Activated CD4-positive, alpha-beta T cell treated with anti-CD3 and anti-CD28 coated beads for 36 hours (primary cell): ENCODE results near the gene TFCP2. TPM values are rescaled to one million over a fixed set of nuclear protein-coding genes. Genes with fewer than 3 reads are reported as not detected.
A peak's percentile ranks its signal among the peaks of the same experiment; 100 is the strongest.

Experiments used
- ATAC-seq: fragments of 200-7000 bp; cut with Tn5 transposase; one replicate; pipeline ENCODE4 v1.10.0; 2021; ENCODE audit warnings: mild to moderate bottlenecking, moderate library complexity
- CTCF ChIA-PET: fragments of 350-600 bp; sonication (Branson Sonifier 250); formaldehyde crosslinking; loops from one replicate; lab custom pipeline; 2021; ENCODE audit warnings: antibody characterized with exemption; lab: Charles Lee
- POLR2A ChIA-PET: fragments of 350-600 bp; sonication (Branson Sonifier 250); formaldehyde crosslinking; loops from one replicate; lab custom pipeline; 2021; ENCODE audit warnings: antibody characterized with exemption, inconsistent platforms; lab: Charles Lee
- DNase-seq: peaks from one replicate; pipeline ENCODE4 v3.0.0-alpha.2; 2020
- H3K27ac Mint-ChIP-seq: one replicate; pipeline ENCODE4 v1.8.0; 2021; ENCODE audit warnings: mixed read lengths
- H3K27me3 Mint-ChIP-seq: one replicate; pipeline ENCODE4 v1.8.0; 2021; ENCODE audit warnings: mixed read lengths
- H3K36me3 Mint-ChIP-seq: one replicate; pipeline ENCODE4 v1.8.0; 2021; ENCODE audit warnings: low read depth, mixed read lengths
- H3K4me1 Mint-ChIP-seq: one replicate; pipeline ENCODE4 v1.8.0; 2021; ENCODE audit warnings: mixed read lengths
- H3K4me3 Mint-ChIP-seq: one replicate; pipeline ENCODE4 v1.8.0; 2021; ENCODE audit warnings: mild to moderate bottlenecking, moderate library complexity, mixed read lengths
- H3K9me3 Mint-ChIP-seq: one replicate; pipeline ENCODE4 v1.8.0; 2021; ENCODE audit warnings: low read depth, mixed read lengths
- intact Hi-C, 2 experiments: fragments of 100-400 bp; cut with DNase I in 1 of 2; cut with micrococcal nuclease in 1 of 2; formaldehyde crosslinking; loops; one replicate each; pipeline versions ENCODE4 v1.14.2 to v1.15.1; 2022 to 2024; cut with DNase I, micrococcal nuclease
- total RNA-seq, 2 experiments: library from RNA; stranded (reverse); gene quantifications; one replicate each; pipeline ENCODE4 v1.2.3, GENCODE V29; 2021

The TFCP2 gene
- total RNA-seq, 2 experiments from 2014 or later: 39.5 to 47.3 TPM

GRCh38 chr12:51210690-51211395 is 37.9 kb upstream of the TFCP2 start:
- DNase-seq: no peak
- Mint-ChIP-seq H3K27ac (no peak overlapping the region), H3K36me3 (peaks cover 3% of the 10 kb centered on the region), H3K4me3 (no peak overlapping the region), H3K4me1 (no peaks in the 10 kb centered on the region), H3K27me3 (no peaks in the 10 kb centered on the region), H3K9me3 (no peaks in the 10 kb centered on the region)
- intact Hi-C loops: no loop called here
- POLR2A ChIA-PET: interaction anchor here (0.6 kb wide), 1 partner anchor 984 kb away, joined by 4 read pairs; no protein-coding TSS in a partner anchor
- CTCF ChIA-PET: interaction anchor here (0.5 to 0.9 kb wide), 5 partner anchors 28 to 210 kb away, joined by 3 to 8 read pairs (median 3); partner anchors contain the start of gene DAZAP2
- no peak for ATAC-seq

GRCh38 chr12:51209259-51209658 is 36.3 kb upstream of the TFCP2 start:
- no peak for ATAC-seq
- POLR2A ChIA-PET: no interaction called here
- CTCF ChIA-PET: interaction anchor here (0.7 to 1.0 kb wide), 2 partner anchors 9 to 26 kb away, joined by 3 to 6 read pairs; partner anchors contain the start of gene POU6F1
- no peak overlapping the region for H3K27ac Mint-ChIP-seq
- peaks cover 4% of the 10 kb centered on the region for H3K36me3 Mint-ChIP-seq
- H3K4me1 Mint-ChIP-seq: peaks cover 2% of the 10 kb centered on the region
- no peak overlapping the region for H3K4me3 Mint-ChIP-seq
- intact Hi-C loops: no loop called here
- H3K9me3 Mint-ChIP-seq: no peaks in the 10 kb centered on the region
- H3K27me3 Mint-ChIP-seq: no peaks in the 10 kb centered on the region
- DNase-seq: no peak

- DNase-seq (no peak), ATAC-seq (no peak)
- Mint-ChIP-seq H3K36me3 (peaks cover 4% of the 10 kb centered on the region), H3K4me1 (peaks cover 8% of the 10 kb centered on the region), H3K4me3 (no peak overlapping the region), H3K27me3 (no peaks in the 10 kb centered on the region), H3K9me3 (no peaks in the 10 kb centered on the region), H3K27ac (no peak overlapping the region)
- ChIA-PET CTCF (interaction anchor here (0.6 to 1.0 kb wide), 2 partner anchors 10 to 39 kb away, joined by 3 to 6 read pairs; partner anchors contain the start of gene POU6F1), POLR2A (interaction anchor here (0.7 kb wide), 1 partner anchor 35 kb away, joined by 3 read pairs; no protein-coding TSS in a partner anchor)
- intact Hi-C loops: no loop called here
Observed at GRCh38 chr12:51208016-51208660, 35.2 kb upstream of the TFCP2 start.

GRCh38 chr12:51205350-51205749 is 32.4 kb upstream of the TFCP2 start:
- no peak for DNase-seq
- no peaks in the 10 kb centered on the region for H3K27me3 Mint-ChIP-seq
- ChIA-PET CTCF (interaction anchor here (0.6 to 0.7 kb wide), 3 partner anchors 27 to 344 kb away, joined by 4 to 5 read pairs (median 4); no protein-coding TSS in a partner anchor), POLR2A (no interaction called here)
- H3K4me1 Mint-ChIP-seq: peaks cover 19% of the 10 kb centered on the region
- H3K4me3 Mint-ChIP-seq: no peak overlapping the region
- H3K27ac Mint-ChIP-seq: peak overlapping the region; percentile 69
- intact Hi-C loops: no loop called here
- no peak for ATAC-seq
- H3K36me3 Mint-ChIP-seq: peaks cover 4% of the 10 kb centered on the region
- H3K9me3 Mint-ChIP-seq: no peaks in the 10 kb centered on the region

- Mint-ChIP-seq H3K27ac (peak overlapping the region; percentile 71), H3K9me3 (no peaks in the 10 kb centered on the region), H3K36me3 (peaks cover 8% of the 10 kb centered on the region), H3K4me1 (peaks cover 19% of the 10 kb centered on the region), H3K27me3 (no peaks in the 10 kb centered on the region), H3K4me3 (no peak overlapping the region)
- ChIA-PET POLR2A (no interaction called here), CTCF (no interaction called here)
- ATAC-seq: peak; percentile 82
- DNase-seq: peak; percentile 34
- intact Hi-C loops: no loop called here
Observed at GRCh38 chr12:51202718-51203117, 29.8 kb upstream of the TFCP2 start.

DNA sequence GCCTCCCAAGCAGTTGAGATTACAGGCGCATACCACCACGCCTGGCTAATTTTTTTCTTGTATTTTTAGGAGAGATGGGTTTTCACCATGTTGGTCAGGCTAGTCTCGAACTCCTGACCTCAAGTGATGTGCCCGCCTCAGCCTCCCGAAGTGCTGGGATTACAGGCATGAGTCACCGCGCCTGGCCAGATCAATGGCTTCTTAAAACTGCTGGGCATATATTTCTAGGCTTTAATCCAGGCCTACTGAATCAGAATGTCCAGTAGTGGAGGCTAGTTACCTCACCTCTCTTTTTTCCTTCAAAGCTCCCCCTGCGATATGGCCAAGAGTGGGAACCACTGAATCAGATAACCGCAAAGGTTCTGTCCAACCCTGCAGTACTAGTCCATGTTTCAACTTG is 27.9 kb upstream of the TFCP2 start:
- Mint-ChIP-seq H3K27me3 (no peaks in the 10 kb centered on the region), H3K4me1 (peaks cover 19% of the 10 kb centered on the region), H3K4me3 (no peak overlapping the region), H3K27ac (no peak overlapping the region), H3K36me3 (peaks cover 7% of the 10 kb centered on the region), H3K9me3 (no peaks in the 10 kb centered on the region)
- no peak for DNase-seq
- POLR2A ChIA-PET: no interaction called here
- CTCF ChIA-PET: interaction anchor here (1.1 kb wide), 1 partner anchor 52 kb away, joined by 3 read pairs; no protein-coding TSS in a partner anchor
- no peak for ATAC-seq
- intact Hi-C loops: no loop called here

GRCh38 chr12:51200156-51200555 is 27.2 kb upstream of the TFCP2 start:
- ATAC-seq (no peak), DNase-seq (no peak)
- intact Hi-C loops: no loop called here
- Mint-ChIP-seq H3K36me3 (peaks cover 5% of the 10 kb centered on the region), H3K27me3 (no peaks in the 10 kb centered on the region), H3K27ac (no peak overlapping the region), H3K4me3 (no peak overlapping the region), H3K4me1 (peaks cover 17% of the 10 kb centered on the region), H3K9me3 (no peaks in the 10 kb centered on the region)
- ChIA-PET CTCF (no interaction called here), POLR2A (no interaction called here)

DNA sequence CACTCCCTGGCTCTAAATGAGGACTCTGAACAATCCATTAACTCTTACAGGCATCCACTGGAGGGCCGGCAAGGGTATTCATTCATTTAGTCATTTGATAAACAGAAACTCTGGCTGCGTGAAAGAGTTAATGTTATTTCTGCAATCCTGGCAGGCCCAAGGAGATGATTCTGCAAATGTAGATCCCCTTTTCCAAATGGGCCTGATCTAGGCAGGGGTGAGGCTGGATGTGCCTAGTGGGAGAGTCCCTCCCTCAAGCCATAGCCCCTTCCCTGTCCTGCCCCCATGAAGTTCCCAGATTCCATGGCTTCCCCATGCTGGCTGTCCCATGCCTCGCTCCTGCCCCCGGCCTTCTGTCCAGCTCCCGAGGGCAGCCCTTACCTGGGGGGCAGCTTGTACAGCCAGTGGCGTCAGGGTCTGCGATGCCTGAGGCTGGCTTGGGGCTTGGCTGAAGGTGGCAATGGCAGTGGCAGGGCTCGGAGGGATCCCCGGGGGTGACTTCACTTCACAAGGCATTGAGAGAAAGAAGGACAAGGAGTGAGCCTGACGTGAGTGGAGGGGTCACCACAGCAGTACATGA is 26.5 kb upstream of the TFCP2 start:
- peaks cover 5% of the 10 kb centered on the region for H3K36me3 Mint-ChIP-seq
- no peaks in the 10 kb centered on the region for H3K9me3 Mint-ChIP-seq
- H3K27ac Mint-ChIP-seq: no peak overlapping the region
- H3K4me1 Mint-ChIP-seq: peaks cover 17% of the 10 kb centered on the region
- POLR2A ChIA-PET: no interaction called here
- no peaks in the 10 kb centered on the region for H3K27me3 Mint-ChIP-seq
- intact Hi-C loops: no loop called here
- CTCF ChIA-PET: no interaction called here
- ATAC-seq: no peak
- H3K4me3 Mint-ChIP-seq: no peak overlapping the region
- DNase-seq: no peak

DNA sequence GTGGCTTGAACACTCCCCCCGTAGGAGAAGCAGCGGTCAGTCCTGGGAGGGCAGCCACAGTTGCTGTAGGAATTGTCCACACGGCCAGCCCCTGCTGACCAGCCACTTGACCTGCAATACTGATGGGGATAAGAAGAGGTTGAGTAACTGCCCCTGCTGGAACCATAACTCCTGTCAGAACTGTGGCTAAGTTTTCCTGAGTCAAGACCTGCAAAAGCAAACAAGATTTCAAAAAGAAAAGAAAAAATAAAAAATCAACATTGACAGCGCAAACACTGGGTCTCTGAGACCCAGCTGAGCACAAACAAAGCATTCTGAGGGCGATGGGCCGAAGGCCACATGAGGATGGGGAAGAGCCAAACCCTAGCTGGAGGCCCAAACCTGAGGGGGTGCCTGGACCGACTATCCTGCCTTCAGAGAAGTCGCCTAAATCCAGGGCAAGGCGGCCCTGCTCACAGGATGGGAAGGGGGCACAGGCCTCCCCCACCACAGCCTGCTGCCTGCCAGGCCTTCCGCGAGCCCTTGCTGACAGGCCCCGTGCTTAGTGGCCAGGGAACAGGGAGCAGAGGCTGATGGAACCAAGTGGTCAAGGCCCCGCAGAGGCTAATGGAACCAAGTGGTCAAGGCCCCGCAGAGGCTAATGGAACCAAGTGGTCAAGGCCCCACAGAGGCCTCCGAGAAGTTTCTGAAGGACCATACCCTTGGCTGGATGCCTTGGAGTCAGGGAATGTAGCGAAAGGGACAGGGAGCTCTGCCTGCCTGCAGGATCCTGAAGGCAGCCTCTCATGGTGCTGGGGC is 25.8 kb upstream of the TFCP2 start:
- DNase-seq (no peak), ATAC-seq (no peak)
- H3K9me3 Mint-ChIP-seq: no peaks in the 10 kb centered on the region
- H3K27ac Mint-ChIP-seq: no peak overlapping the region
- intact Hi-C loops: no loop called here
- H3K4me3 Mint-ChIP-seq: no peak overlapping the region
- no peaks in the 10 kb centered on the region for H3K27me3 Mint-ChIP-seq
- POLR2A ChIA-PET: no interaction called here
- peaks cover 17% of the 10 kb centered on the region for H3K4me1 Mint-ChIP-seq
- peaks cover 5% of the 10 kb centered on the region for H3K36me3 Mint-ChIP-seq
- CTCF ChIA-PET: no interaction called here

DNA sequence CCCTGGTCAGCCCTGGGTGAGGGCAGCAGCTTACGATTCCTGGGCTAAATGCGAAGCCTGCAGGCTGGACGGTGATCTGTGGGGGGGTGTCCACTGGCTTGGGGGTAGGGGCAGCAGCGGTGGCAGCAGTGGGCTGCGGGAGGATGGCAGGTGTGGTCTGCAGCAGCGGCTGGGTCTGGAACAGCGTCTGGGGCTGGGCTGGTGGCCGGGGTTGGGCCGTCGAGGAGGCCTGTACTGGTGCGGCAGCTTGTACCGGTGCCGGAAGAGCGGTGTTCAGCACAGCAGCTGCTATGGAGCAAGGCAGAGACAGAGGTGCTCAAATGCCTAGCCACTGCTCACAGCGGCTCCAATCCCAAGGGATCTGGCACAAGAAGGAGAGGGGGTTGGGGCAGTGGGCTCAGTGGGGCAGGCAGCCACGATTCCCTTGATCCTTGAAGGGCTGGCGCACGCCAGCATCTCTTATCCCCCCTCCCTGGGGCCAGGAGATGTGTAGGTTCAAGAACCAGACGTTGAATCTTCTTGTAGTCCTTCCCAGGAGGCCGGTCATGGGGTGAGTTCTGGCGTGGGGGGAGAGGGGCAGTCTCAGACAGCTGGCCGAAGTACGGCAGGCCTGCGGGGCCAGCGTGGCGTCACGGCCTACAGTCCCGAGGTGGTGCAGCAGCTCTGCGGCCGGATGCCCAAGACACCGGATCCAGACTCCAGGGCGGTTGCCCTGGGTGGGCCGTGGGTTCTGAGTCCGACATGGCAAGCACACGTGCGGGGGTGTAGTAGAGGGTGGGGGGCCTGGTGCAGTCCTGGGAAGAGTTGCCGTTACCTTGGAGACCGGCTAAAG is 25.0 kb upstream of the TFCP2 start:
- H3K9me3 Mint-ChIP-seq: no peaks in the 10 kb centered on the region
- intact Hi-C loops: no loop called here
- H3K27ac Mint-ChIP-seq: no peak overlapping the region
- DNase-seq (no peak), ATAC-seq (no peak)
- POLR2A ChIA-PET: no interaction called here
- CTCF ChIA-PET: no interaction called here
- H3K27me3 Mint-ChIP-seq: no peaks in the 10 kb centered on the region
- H3K4me3 Mint-ChIP-seq: no peak overlapping the region
- H3K4me1 Mint-ChIP-seq: peaks cover 9% of the 10 kb centered on the region
- peaks cover 5% of the 10 kb centered on the region for H3K36me3 Mint-ChIP-seq
